Fibroblast of lung (primary cell): ENCODE data around the gene TCF4. TPM values are rescaled to one million over a fixed set of nuclear protein-coding genes. Genes with fewer than 3 reads are reported as not detected.

Experiments
- DNase-seq, 2 donors: peaks; one replicate each; pipeline versions ENCODE4 v3.0.0 to v3.0.0-alpha.2; 2010; ENCODE audit warnings: low read depth in 2 of 2
- H2AFZ ChIP-seq: 2 replicates; pipeline ENCODE4 v1.5.1; 2012; ENCODE audit warnings: low read length, control low read depth, inconsistent platforms
- H3K27ac ChIP-seq: 2 replicates; pipeline ENCODE4 v1.5.1; 2011; ENCODE audit warnings: low read length, control low read depth; ENCODE audit not compliant: insufficient read depth
- H3K27me3 ChIP-seq: 2 replicates; pipeline ENCODE4 v1.5.1; 2011; ENCODE audit warnings: mild to moderate bottlenecking, low read length; ENCODE audit not compliant: control insufficient read depth, insufficient read depth
- H3K36me3 ChIP-seq: 2 replicates; pipeline ENCODE4 v1.5.1; 2011; ENCODE audit warnings: low read length; ENCODE audit not compliant: control insufficient read depth, insufficient read depth
- H3K4me1 ChIP-seq: 2 replicates; pipeline ENCODE4 v1.5.1; 2011; ENCODE audit warnings: low read length; ENCODE audit not compliant: control insufficient read depth, insufficient read depth; ENCODE audit errors: extremely low read depth
- H3K4me2 ChIP-seq: 2 replicates; pipeline ENCODE4 v1.5.1; 2011; ENCODE audit warnings: low read length, control low read depth; ENCODE audit not compliant: insufficient read depth; ENCODE audit errors: extremely low read depth
- H3K4me3 ChIP-seq, 4 experiments: fragments of 200-600 bp in 1 of 4; sonication (generic) in 1 of 4; replicated peaks in 1 of 4; 2 replicates each; pipeline ENCODE4 v1.5.1; 2011 to 2016; ENCODE audit warnings: low read length in 4 of 4, low read depth in 3 of 4, mild to moderate bottlenecking in 3 of 4, control low read depth in 2 of 4, inconsistent platforms in 1 of 4, mixed read lengths in 1 of 4; ENCODE audit not compliant: insufficient read depth in 1 of 4; ENCODE audit errors: control extremely low read depth in 1 of 4
- H3K79me2 ChIP-seq: 2 replicates; pipeline ENCODE4 v1.5.1; 2012; ENCODE audit warnings: mild to moderate bottlenecking, low read length, inconsistent platforms; ENCODE audit not compliant: control insufficient read depth, insufficient read depth
- H3K9ac ChIP-seq: 2 replicates; pipeline ENCODE4 v1.5.1; 2011; ENCODE audit warnings: mild to moderate bottlenecking, low read length, control low read depth; ENCODE audit not compliant: insufficient read depth
- H3K9me3 ChIP-seq: 2 replicates; pipeline ENCODE4 v1.5.1; 2012; ENCODE audit warnings: low read depth, low read length; ENCODE audit not compliant: control insufficient read depth, insufficient read depth
- H4K20me1 ChIP-seq: 2 replicates; pipeline ENCODE4 v1.5.1; 2011; ENCODE audit warnings: low read length; ENCODE audit not compliant: control insufficient read depth, insufficient read depth; ENCODE audit errors: extremely low read depth
- CTCF ChIP-seq, 2 donors: IDR thresholded peaks in 1 of 2; conservative IDR thresholded peaks in 1 of 2; 1 replicate in 1 of 2; 2 replicates in 1 of 2; pipeline ENCODE4 v1.5.1; 2011 to 2012; ENCODE audit warnings: low read length in 2 of 2, control low read depth in 1 of 2, inconsistent platforms in 1 of 2, low read depth in 1 of 2, mild to moderate bottlenecking in 1 of 2
- EZH2 ChIP-seq: IDR thresholded peaks from 2 replicates; pipeline ENCODE4 v1.5.1; 2012; ENCODE audit warnings: low read length, control low read depth, mild to moderate bottlenecking; ENCODE audit errors: missing control alignments
- polyA plus RNA-seq, 2 donors: library from polyadenylated mRNA; depleted of rRNA in 1 of 2; stranded (reverse) in 1 of 2; unstranded in 1 of 2; fragments of >200 nt; gene quantifications; 2 replicates each; pipeline ENCODE4 v1.2.1, GENCODE V29; 2011 to 2012; ENCODE audit warnings: missing spikeins in 1 of 2
- total RNA-seq: library from RNA; depleted of rRNA; stranded (reverse); fragments of >200 nt; gene quantifications from 2 replicates; pipeline ENCODE4 v1.2.1, GENCODE V29; 2014

TCF4 gene
- total and polyA plus RNA-seq, 2 donors (not counting 1 experiment from before 2014, with no cell fraction given), result 48.9 to 57.6 TPM

GRCh38 chr18:55515941-55516710 lies 71.9 kb downstream of the TCF4 start:
- Histone ChIP-seq H3K9ac (no peak overlapping the region), H3K4me2 (no peak overlapping the region), H3K4me3 (no peak overlapping the region), H3K4me1 (no peaks in the 10 kb centered on the region), H3K36me3 (no peaks in the 10 kb centered on the region), H2AFZ (no peak overlapping the region), H4K20me1 (no peaks in the 10 kb centered on the region), H3K79me2 (peaks cover 6% of the 10 kb centered on the region), H3K27ac (no peak overlapping the region), H3K27me3 (no peaks in the 10 kb centered on the region), H3K9me3 (no peaks in the 10 kb centered on the region)
- TF ChIP-seq EZH2 (no peak), CTCF (conservative IDR thresholded peaks at IDR 0.05 in 1 of 2, IDR thresholded peaks at IDR 0.05 in 1 of 2; ENCODE audit: low read depth in 1 of 2, low read length in 2 of 2) (no peak)
- DNase-seq, result peak in 1 of 2 donors; percentile 96

- Histone ChIP-seq H3K79me2 (peaks cover 6% of the 10 kb centered on the region), H3K9ac (no peak overlapping the region), H4K20me1 (no peaks in the 10 kb centered on the region), H2AFZ (no peak overlapping the region), H3K27me3 (no peaks in the 10 kb centered on the region), H3K4me3 (no peak overlapping the region), H3K4me1 (peaks cover 2% of the 10 kb centered on the region), H3K27ac (no peak overlapping the region), H3K9me3 (no peaks in the 10 kb centered on the region), H3K36me3 (no peaks in the 10 kb centered on the region), H3K4me2 (no peak overlapping the region)
- TF ChIP-seq CTCF (conservative IDR thresholded peaks at IDR 0.05 in 1 of 2, IDR thresholded peaks at IDR 0.05 in 1 of 2; ENCODE audit: low read depth in 1 of 2, low read length in 2 of 2) (no peak), EZH2 (no peak)
- no peak for DNase-seq
These were observed 72.8 kb downstream of the TCF4 start for GRCh38 chr18:55515214-55515613.

GRCh38 chr18:55513161-55513560 lies 74.8 kb downstream of the TCF4 start:
- DNase-seq, result peak in 1 of 2 donors; percentile 49
- no peak overlapping the region for H3K4me2 ChIP-seq
- no peaks in the 10 kb centered on the region for H3K27me3 ChIP-seq

More at GRCh38 chr18:55513161-55513560, 74.8 kb downstream of the TCF4 start:
- no peak overlapping the region for H2AFZ ChIP-seq
- TF ChIP-seq CTCF (conservative IDR thresholded peaks at IDR 0.05 in 1 of 2, IDR thresholded peaks at IDR 0.05 in 1 of 2; ENCODE audit: low read depth in 1 of 2, low read length in 2 of 2), result no peak
- TF ChIP-seq EZH2, result no peak
- H3K27ac ChIP-seq, result no peak overlapping the region
- H3K4me1 ChIP-seq, result peaks cover 2% of the 10 kb centered on the region
- H3K9me3 ChIP-seq, result no peaks in the 10 kb centered on the region
- no peaks in the 10 kb centered on the region for H3K36me3 ChIP-seq
- peaks cover 8% of the 10 kb centered on the region for H3K79me2 ChIP-seq
- no peak overlapping the region for H3K4me3 ChIP-seq
- no peak overlapping the region for H3K9ac ChIP-seq
- no peaks in the 10 kb centered on the region for H4K20me1 ChIP-seq
